HCT116 (cell line): ENCODE data around the gene ALDH4A1.

ENCODE experiments used
- CEBPB ChIP-seq: IDR thresholded peaks from 2 replicates; pipeline ENCODE4 v1.6.1; 2012; ENCODE audit warnings: low read depth
- CTCF ChIP-seq, 3 experiments: fragments of 200-600 bp in 1 of 3; sonication (generic) in 1 of 3; IDR thresholded peaks in 2 of 3; conservative IDR thresholded peaks in 1 of 3; 2 replicates each; pipeline ENCODE4 v1.5.1; 2012 to 2017; ENCODE audit warnings: low read depth in 2 of 3, low read length in 2 of 3, antibody characterized with exemption in 1 of 3, borderline replicate concordance in 1 of 3, control low read depth in 1 of 3, mild to moderate bottlenecking in 1 of 3, mixed read lengths in 1 of 3, mixed run types in 1 of 3, moderate library complexity in 1 of 3; ENCODE audit not compliant: insufficient read depth in 1 of 3
- EGR1 ChIP-seq: IDR thresholded peaks from 2 replicates; pipeline ENCODE4 v1.6.1; 2012; ENCODE audit warnings: low read depth
- EZH2 ChIP-seq: fragments of 200-600 bp; sonication (generic); IDR thresholded peaks from 2 replicates; pipeline ENCODE4 v1.6.1; 2017; ENCODE audit warnings: antibody characterized with exemption, mixed run types
- EZH2phosphoT487 ChIP-seq: fragments of 200-600 bp; IDR thresholded peaks from 2 replicates; pipeline ENCODE4 v1.6.1; 2018; ENCODE audit warnings: antibody characterized with exemption, borderline replicate concordance
- JUND ChIP-seq: IDR thresholded peaks from 2 replicates; pipeline ENCODE4 v1.6.1; 2012
- POLR2A ChIP-seq: IDR thresholded peaks from 2 replicates; pipeline ENCODE4 v1.7.0; 2011; ENCODE audit warnings: borderline replicate concordance; ENCODE audit not compliant: insufficient read depth, insufficient read length; ENCODE audit errors: extremely low read depth
- POLR2AphosphoS5 ChIP-seq: IDR thresholded peaks from 2 replicates; pipeline ENCODE4 v1.6.1; 2011; ENCODE audit warnings: mild to moderate bottlenecking, low read depth, low read length, moderate library complexity
- RAD21 ChIP-seq: IDR thresholded peaks from 2 replicates; pipeline ENCODE4 v1.6.1; 2012; ENCODE audit warnings: low read depth, mild to moderate bottlenecking
- SIN3A ChIP-seq: IDR thresholded peaks from 2 replicates; pipeline ENCODE4 v1.6.1; 2012; ENCODE audit warnings: low read depth
- SP1 ChIP-seq: IDR thresholded peaks from 2 replicates; pipeline ENCODE4 v1.6.1; 2012; ENCODE audit warnings: low read depth
- TCF7L2 ChIP-seq: IDR thresholded peaks from 2 replicates; pipeline ENCODE4 v1.7.0; 2011; ENCODE audit warnings: borderline replicate concordance, inconsistent platforms; ENCODE audit not compliant: insufficient read depth, insufficient read length; ENCODE audit errors: extremely low read depth
- YY1 ChIP-seq: IDR thresholded peaks from 2 replicates; pipeline ENCODE4 v1.6.1; 2011; ENCODE audit warnings: low read length, low read depth, moderate library complexity, mild to moderate bottlenecking; ENCODE audit not compliant: insufficient replicate concordance; ENCODE audit errors: extremely low read depth
- ZBTB33 ChIP-seq: IDR thresholded peaks from 2 replicates; pipeline ENCODE4 v1.6.1; 2011; ENCODE audit warnings: mild to moderate bottlenecking, low read length, moderate library complexity; ENCODE audit not compliant: insufficient replicate concordance; ENCODE audit errors: extremely low read depth

DNA sequence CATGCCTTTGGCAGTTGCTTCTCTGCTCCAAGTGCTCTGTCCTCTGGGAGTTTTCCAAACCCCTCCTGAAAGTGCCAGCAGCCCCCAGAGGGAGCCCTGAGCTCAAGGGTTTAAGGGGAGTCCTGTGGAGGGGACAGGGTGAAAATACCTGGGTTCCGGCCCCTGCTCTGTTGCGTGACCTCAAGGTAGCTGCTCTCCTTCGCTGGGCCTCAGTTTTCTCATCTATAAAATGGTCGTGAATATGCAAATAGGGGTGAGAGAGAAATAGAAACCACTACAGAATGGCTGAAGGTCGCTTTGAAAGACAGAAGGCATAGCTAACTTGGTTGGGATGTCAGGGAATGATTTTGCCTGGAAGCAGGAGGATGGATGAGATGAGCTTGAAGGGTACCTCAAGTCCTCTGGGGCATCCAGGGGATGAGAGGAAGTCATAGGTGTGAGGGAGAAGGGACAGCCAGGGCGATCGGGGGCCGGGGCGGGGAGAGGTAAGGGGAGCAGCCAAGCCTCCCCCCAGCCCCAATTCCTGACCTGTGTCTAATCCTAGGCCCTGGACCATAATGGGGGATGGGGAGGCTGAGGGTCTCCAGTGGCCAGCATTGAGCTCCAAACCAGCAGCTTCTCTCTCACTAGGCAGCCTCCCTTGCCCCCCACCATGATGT lies 41.7 kb upstream of the ALDH4A1 start:
- TF ChIP-seq EGR1 (no peak), YY1 (no peak), CTCF (IDR thresholded peaks at IDR 0.05 in 2 of 3, conservative IDR thresholded peaks at IDR 0.05 in 1 of 3; ENCODE audit: borderline replicate concordance in 1 of 3, insufficient read depth in 1 of 3, low read depth in 2 of 3, low read length in 2 of 3) (no peak), ZBTB33 (no peak), POLR2AphosphoS5 (no peak), JUND (no peak), EZH2 (no peak), POLR2A (no peak), SIN3A (no peak), TCF7L2 (no peak), CEBPB (no peak), RAD21 (no peak), SP1 (no peak), EZH2phosphoT487 (no peak)
